GM12878 (cell line): ENCODE measurements around the gene EIF5. TPM values are rescaled to one million over a fixed set of nuclear protein-coding genes. Genes with fewer than 3 reads are reported as not detected.

ENCODE experiments used
- ATAC-seq: fragments of 200-7000 bp; cut with Tn5 transposase; 3 replicates; pipeline ENCODE4 v1.9.1; 2020; ENCODE audit warnings: mild to moderate bottlenecking, moderate library complexity
- BruUV-seq: library from RNA; stranded (reverse); fragments of 400-500 nt; replicated peaks from 2 replicates; lab custom pipeline; 2021; lab: Mats Ljungman, UMichigan
- CTCF ChIA-PET: fragments of 300-600 bp; sonication (Branson Sonifier 250); formaldehyde crosslinking; extraction: SDS; loops from one replicate; lab custom pipeline; 2021; ENCODE audit warnings: inconsistent platforms; lab: Yijun Ruan, JAX
- POLR2A ChIA-PET: fragments of 350-600 bp; formaldehyde crosslinking; extraction: SDS; loops from one replicate; lab custom pipeline; 2021; ENCODE audit warnings: inconsistent platforms; lab: Charles Lee
- RAD21 ChIA-PET: fragments of 300-600 bp; sonication (Branson Sonifier 250); formaldehyde crosslinking; loops from one replicate; lab custom pipeline; 2023; ENCODE audit warnings: antibody characterized with exemption; ENCODE audit not compliant: unreplicated experiment; lab: Charles Lee
- SMC1A ChIA-PET: fragments of 300-600 bp; sonication (Branson Sonifier 250); formaldehyde crosslinking; loops from one replicate; lab custom pipeline; 2023; ENCODE audit not compliant: unreplicated experiment, uncharacterized antibody; lab: Charles Lee
- DNase-seq: peaks from one replicate; pipeline ENCODE4 v3.0.0-alpha.2; 2011; ENCODE audit warnings: low read depth, low spot score
- FAIRE-seq: peaks from 3 replicates; lab custom pipeline; 2011; peaks lifted over from hg19 to GRCh38; lab: Jason Lieb, UNC
- H2AFZ ChIP-seq: 2 replicates; pipeline ENCODE4 v1.6.0; 2011; ENCODE audit warnings: low read depth, low read length, control low read depth; ENCODE audit not compliant: control insufficient read depth
- H3K27ac ChIP-seq: 2 replicates; pipeline ENCODE4 v1.5.1; 2011; ENCODE audit warnings: control low read depth; ENCODE audit not compliant: control insufficient read depth, insufficient read depth
- H3K27me3 ChIP-seq, 2 experiments: replicated peaks in 1 of 2; 2 replicates each; pipeline versions ENCODE4 v1.6.0 to v1.6.1; 2011; ENCODE audit warnings: low read length in 1 of 2; ENCODE audit not compliant: control insufficient read depth in 2 of 2, insufficient read depth in 2 of 2
- H3K36me3 ChIP-seq, 2 experiments: 2 replicates each; pipeline ENCODE4 v1.5.1; 2011; ENCODE audit warnings: low read length in 1 of 2; ENCODE audit not compliant: control insufficient read depth in 2 of 2, insufficient read depth in 2 of 2
- H3K4me1 ChIP-seq: 2 replicates; pipeline ENCODE4 v1.6.1; 2011; ENCODE audit warnings: mild to moderate bottlenecking, low read length, moderate library complexity, mixed read lengths; ENCODE audit not compliant: control insufficient read depth, insufficient read depth
- H3K4me2 ChIP-seq: 2 replicates; pipeline ENCODE4 v1.6.0; 2011; ENCODE audit warnings: control low read depth; ENCODE audit not compliant: control insufficient read depth, insufficient read depth
- H3K4me3 ChIP-seq: fragments of 200-600 bp; sonication (generic); 2 replicates; pipeline ENCODE4 v1.5.1; 2016
- H3K79me2 ChIP-seq: 2 replicates; pipeline ENCODE4 v1.6.0; 2011; ENCODE audit warnings: low read length; ENCODE audit not compliant: control insufficient read depth, insufficient read depth
- H3K9ac ChIP-seq: 2 replicates; pipeline ENCODE4 v1.8.0; 2011; ENCODE audit warnings: low read length, control low read depth, mixed read lengths; ENCODE audit not compliant: control insufficient read depth, insufficient read depth
- H3K9me3 ChIP-seq: replicated peaks from 3 replicates; pipeline ENCODE4 v1.5.1; 2011; ENCODE audit warnings: mild to moderate bottlenecking, low read length; ENCODE audit not compliant: control insufficient read depth, insufficient read depth
- H4K20me1 ChIP-seq: 2 replicates; pipeline ENCODE4 v1.6.0; 2011; ENCODE audit not compliant: control insufficient read depth, insufficient read depth
- ATF2 ChIP-seq: IDR thresholded peaks from 2 replicates; pipeline ENCODE4 v1.6.1; 2012; ENCODE audit warnings: low read length, inconsistent platforms
- DPF2 ChIP-seq: fragments of 450-650 bp; IDR thresholded peaks from 2 replicates; pipeline ENCODE4 v1.6.1; 2017; ENCODE audit warnings: mild to moderate bottlenecking
- EGR1 ChIP-seq, 2 experiments: IDR thresholded peaks; 1 replicate in 1 of 2; 2 replicates in 1 of 2; pipeline ENCODE4 v1.6.1; 2011 to 2012; ENCODE audit warnings: low read depth in 2 of 2, low read length in 2 of 2, borderline replicate concordance in 1 of 2, mild to moderate bottlenecking in 1 of 2, moderate library complexity in 1 of 2
- GABPA ChIP-seq: IDR thresholded peaks from 2 replicates; pipeline ENCODE4 v1.6.1; 2014; ENCODE audit warnings: antibody characterized with exemption, low read depth, mild to moderate bottlenecking, inconsistent platforms
- IRF4 ChIP-seq: IDR thresholded peaks from 2 replicates; pipeline ENCODE4 v1.6.1; 2011; ENCODE audit warnings: low read depth, low read length
- NR2C1 ChIP-seq: fragments of 450-650 bp; IDR thresholded peaks from 2 replicates; pipeline ENCODE4 v1.6.1; 2017; ENCODE audit warnings: antibody characterized with exemption, mild to moderate bottlenecking, moderate library complexity
- RFX5 ChIP-seq: IDR thresholded peaks from 2 replicates; pipeline ENCODE4 v1.6.1; 2011; ENCODE audit warnings: low read depth, low read length, improper control_type of control experiment
- SUPT20H ChIP-seq: IDR thresholded peaks from 2 replicates; pipeline ENCODE4 v1.6.1; 2011; ENCODE audit warnings: low read depth, mild to moderate bottlenecking, low read length, moderate library complexity, borderline replicate concordance; ENCODE audit not compliant: control insufficient read depth
- ZBTB33 ChIP-seq: fragments of 450-650 bp; IDR thresholded peaks from 2 replicates; pipeline ENCODE4 v1.6.1; 2017; ENCODE audit warnings: mild to moderate bottlenecking
- WGBS: methylation state at CpG from one replicate; pipeline ENCODE4 v1.1.6; 2016; ENCODE audit warnings: low lambda C conversion rate; ENCODE audit not compliant: insufficient replicate concordance, insufficient coverage; ENCODE audit errors: missing lambda C conversion rate; 5-methylcytosine and 5-hydroxymethylcytosine counted together
- in situ Hi-C: fragments of 300-500 bp; cut with MboI; formaldehyde crosslinking; loops from 9 replicates; pipeline ENCODE4 v1.14.3; 2018; ENCODE audit warnings: mixed read lengths
- intact Hi-C: fragments of 100-400 bp; cut with micrococcal nuclease; formaldehyde crosslinking; loops from one replicate; pipeline ENCODE4 v1.14.2; 2022; ENCODE audit not compliant: unreplicated experiment
- polyA plus RNA-seq, 11 experiments: library from polyadenylated mRNA; depleted of rRNA in 4 of 11; unstranded in 6 of 11; stranded (reverse) in 5 of 11; fragments of >200 nt; fragmentation: Nextera tagmentation in 4 of 11; fragmentation: Illumina TruSeq in 1 of 11; extraction: Ambion mirVana in 4 of 11; extraction: Trizol in 1 of 11; gene quantifications; 1 replicate in 1 of 11; 2 replicates in 10 of 11; pipeline versions ENCODE4 v1.2.1 to v1.2.3, GENCODE V29; 2011 to 2016; ENCODE audit warnings: inconsistent platforms in 2 of 11, missing spikeins in 2 of 11, low read depth in 1 of 11
- total RNA-seq, 4 experiments: library from RNA; depleted of rRNA in 3 of 4; stranded (reverse); fragments of >200 nt in 3 of 4; fragmentation: Illumina TruSeq in 1 of 4; extraction: Trizol in 1 of 4; gene quantifications; 2 replicates each; pipeline versions ENCODE4 v1.2.1 to v1.2.3, GENCODE V29; 2013 to 2021
- TF ChIP-seq, protein P1 (sequence below): IDR thresholded peaks from 2 replicates; pipeline ENCODE4 v1.6.1; 2011; ENCODE audit warnings: borderline replicate concordance, low read depth, mild to moderate bottlenecking, moderate library complexity, mixed read lengths, low read length; ENCODE audit not compliant: insufficient read depth; ENCODE audit errors: extremely low read length
- TF ChIP-seq, protein P2 (sequence below): fragments of 450-650 bp; formaldehyde crosslinking; IDR thresholded peaks from 2 replicates; pipeline ENCODE4 v1.5.0; 2022; ENCODE audit warnings: mild to moderate bottlenecking, missing genetic modification characterization

EIF5 gene
- total and polyA plus RNA-seq, 10 of the 15 experiments (the other 5 are each of a cell fraction or from before 2014, with no cell fraction given), result 51.2 to 360 (median 115) TPM

GRCh38 chr14:103317976-103318580 lies 16.0 kb upstream of the EIF5 start:
- H3K36me3 ChIP-seq, result no peaks in the 10 kb centered on the region
- RAD21 ChIA-PET, result no interaction called here
- FAIRE-seq, result no peak
- no peak overlapping the region for H3K4me3 ChIP-seq
- in situ Hi-C loops, result no loop called here
- no peak overlapping the region for H3K27ac ChIP-seq
- H3K9ac ChIP-seq, result no peak overlapping the region
- H3K79me2 ChIP-seq, result no peaks in the 10 kb centered on the region
- peaks cover 18% of the 10 kb centered on the region for H3K4me1 ChIP-seq
- ATAC-seq, result no peak
- POLR2A ChIA-PET, result no interaction called here
- no peaks in the 10 kb centered on the region for H3K27me3 ChIP-seq
- SMC1A ChIA-PET, result interaction anchor here (0.6 kb wide), 1 partner anchor 1507 kb away, joined by 3 read pairs; no protein-coding TSS in a partner anchor
- intact Hi-C loops, result no loop called here
- WGBS, result 67% methylated on average over 10 of the region's 10 CpGs
- no peak overlapping the region for H2AFZ ChIP-seq
- H4K20me1 ChIP-seq, result no peaks in the 10 kb centered on the region
- CTCF ChIA-PET, result no interaction called here
- H3K9me3 ChIP-seq, result no peaks in the 10 kb centered on the region
- 0 out of 2 replicates have a peak overlapping the region, but pooled peaks have one; percentile 86 for H3K4me2 ChIP-seq
- TF ChIP-seq EGR1 (IDR thresholded peaks at IDR 0.05; ENCODE audit: borderline replicate concordance in 1 of 2, low read depth in 2 of 2, low read length in 2 of 2), result no peak
- no peak for TF ChIP-seq DPF2
- no peak for TF ChIP-seq SUPT20H
- no peak for TF ChIP-seq ZBTB33
- TF ChIP-seq, protein P1, sequence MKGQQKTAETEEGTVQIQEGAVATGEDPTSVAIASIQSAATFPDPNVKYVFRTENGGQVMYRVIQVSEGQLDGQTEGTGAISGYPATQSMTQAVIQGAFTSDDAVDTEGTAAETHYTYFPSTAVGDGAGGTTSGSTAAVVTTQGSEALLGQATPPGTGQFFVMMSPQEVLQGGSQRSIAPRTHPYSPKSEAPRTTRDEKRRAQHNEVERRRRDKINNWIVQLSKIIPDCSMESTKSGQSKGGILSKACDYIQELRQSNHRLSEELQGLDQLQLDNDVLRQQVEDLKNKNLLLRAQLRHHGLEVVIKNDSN, result no peak
- TF ChIP-seq NR2C1, result no peak
- TF ChIP-seq GABPA, result no peak
- TF ChIP-seq, protein P2, sequence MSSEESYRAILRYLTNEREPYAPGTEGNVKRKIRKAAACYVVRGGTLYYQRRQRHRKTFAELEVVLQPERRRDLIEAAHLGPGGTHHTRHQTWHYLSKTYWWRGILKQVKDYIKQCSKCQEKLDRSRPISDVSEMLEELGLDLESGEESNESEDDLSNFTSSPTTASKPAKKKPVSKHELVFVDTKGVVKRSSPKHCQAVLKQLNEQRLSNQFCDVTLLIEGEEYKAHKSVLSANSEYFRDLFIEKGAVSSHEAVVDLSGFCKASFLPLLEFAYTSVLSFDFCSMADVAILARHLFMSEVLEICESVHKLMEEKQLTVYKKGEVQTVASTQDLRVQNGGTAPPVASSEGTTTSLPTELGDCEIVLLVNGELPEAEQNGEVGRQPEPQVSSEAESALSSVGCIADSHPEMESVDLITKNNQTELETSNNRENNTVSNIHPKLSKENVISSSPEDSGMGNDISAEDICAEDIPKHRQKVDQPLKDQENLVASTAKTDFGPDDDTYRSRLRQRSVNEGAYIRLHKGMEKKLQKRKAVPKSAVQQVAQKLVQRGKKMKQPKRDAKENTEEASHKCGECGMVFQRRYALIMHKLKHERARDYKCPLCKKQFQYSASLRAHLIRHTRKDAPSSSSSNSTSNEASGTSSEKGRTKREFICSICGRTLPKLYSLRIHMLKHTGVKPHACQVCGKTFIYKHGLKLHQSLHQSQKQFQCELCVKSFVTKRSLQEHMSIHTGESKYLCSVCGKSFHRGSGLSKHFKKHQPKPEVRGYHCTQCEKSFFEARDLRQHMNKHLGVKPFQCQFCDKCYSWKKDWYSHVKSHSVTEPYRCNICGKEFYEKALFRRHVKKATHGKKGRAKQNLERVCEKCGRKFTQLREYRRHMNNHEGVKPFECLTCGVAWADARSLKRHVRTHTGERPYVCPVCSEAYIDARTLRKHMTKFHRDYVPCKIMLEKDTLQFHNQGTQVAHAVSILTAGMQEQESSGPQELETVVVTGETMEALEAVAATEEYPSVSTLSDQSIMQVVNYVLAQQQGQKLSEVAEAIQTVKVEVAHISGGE (CRISPR knock-in tag), result no peak
- no peak for TF ChIP-seq RFX5
- TF ChIP-seq ATF2, result no peak
- TF ChIP-seq IRF4, result no peak
- no peak for DNase-seq
- no TSS peak for BruUV-seq
